Vagina (tissue), 2 donors: ENCODE data around the gene RPL37. TPM values are rescaled to one million over a fixed set of nuclear protein-coding genes. Genes with fewer than 3 reads are reported as not detected.
"Not testable (repeated sequence)": the region's sequence is repeated elsewhere in the genome, so short reads cannot be mapped to it uniquely, and the experiment has no call there.

Experiments
- DNase-seq, 2 donors: peaks; one replicate each; pipeline ENCODE4 v3.0.0-alpha.2; 2017; ENCODE audit errors: extremely low spot score in 2 of 2
- H3K27ac ChIP-seq: fragments of 200-600 bp; sonication (generic); one replicate; pipeline ENCODE4 v1.5.1; 2019
- H3K27me3 ChIP-seq: fragments of 200-600 bp; sonication (generic); one replicate; pipeline ENCODE4 v1.5.1; 2019
- H3K36me3 ChIP-seq, 2 donors: fragments of 200-600 bp; sonication (generic); one replicate each; pipeline ENCODE4 v1.5.1; 2017 to 2019
- H3K4me1 ChIP-seq: fragments of 200-600 bp; sonication (generic); one replicate; pipeline ENCODE4 v1.5.1; 2019
- H3K4me3 ChIP-seq, 2 donors: fragments of 200-600 bp; sonication (generic); 1 replicate in 1 of 2; 2 replicates in 1 of 2; pipeline ENCODE4 v1.5.1; 2016 to 2019
- H3K9me3 ChIP-seq: fragments of 200-600 bp; sonication (generic); one replicate; pipeline ENCODE4 v1.5.1; 2019
- CTCF ChIP-seq, 3 experiments: fragments of 450-650 bp in 2 of 3; fragments of 200-600 bp in 1 of 3; sonication (generic) in 1 of 3; IDR thresholded peaks; one replicate each; pipeline ENCODE4 v1.5.1; 2017 to 2019; ENCODE audit warnings: antibody characterized with exemption in 3 of 3, mild to moderate bottlenecking in 2 of 3, moderate library complexity in 2 of 3
- POLR2A ChIP-seq, 2 donors: fragments of 450-650 bp; IDR thresholded peaks; one replicate each; pipeline ENCODE4 v1.6.1; 2017; ENCODE audit warnings: antibody characterized with exemption in 2 of 2, mild to moderate bottlenecking in 2 of 2, moderate library complexity in 2 of 2
- POLR2AphosphoS5 ChIP-seq, 2 donors: sonication (generic); formaldehyde crosslinking; IDR thresholded peaks; one replicate each; pipeline ENCODE4 v1.9.0; 2017; ENCODE audit warnings: antibody characterized with exemption in 2 of 2, mild to moderate bottlenecking in 2 of 2, low read depth in 1 of 2; ENCODE audit not compliant: insufficient read depth in 1 of 2
- intact Hi-C: fragments of 100-400 bp; cut with DNase I; formaldehyde crosslinking; loops from one replicate; pipeline ENCODE4 v1.15.1; 2023
- total RNA-seq: library from RNA; depleted of rRNA; stranded (reverse); fragments of >200 nt; gene quantifications from one replicate; pipeline ENCODE4 v1.2.3, GENCODE V29; 2016

RPL37 gene
- total RNA-seq, 1 donor from 2014 or later, result 489 TPM

GRCh38 chr5:40791715-40792139 is 43.3 kb downstream of the RPL37 start:
- Histone ChIP-seq H3K27me3 (no peaks in the 10 kb centered on the region), H3K36me3 (no peaks in the 10 kb centered on the region), H3K4me3 (no peak overlapping the region), H3K9me3 (no peaks in the 10 kb centered on the region), H3K27ac (no peak overlapping the region), H3K4me1 (peaks cover 63% of the 10 kb centered on the region)
- TF ChIP-seq POLR2A (IDR thresholded peaks at IDR 0.05) (no peak), POLR2AphosphoS5 (IDR thresholded peaks at IDR 0.05; ENCODE audit: insufficient read depth in 1 of 2, low read depth in 1 of 2) (no peak), CTCF (IDR thresholded peaks at IDR 0.05) (no peak)
- no peak for DNase-seq
- intact Hi-C loops, result no loop called here

GRCh38 chr5:40790947-40791593 is 44.0 kb downstream of the RPL37 start:
- no peaks in the 10 kb centered on the region for H3K9me3 ChIP-seq
- intact Hi-C loops, result no loop called here
- H3K4me1 ChIP-seq, result peaks cover 57% of the 10 kb centered on the region
- no peak overlapping the region for H3K27ac ChIP-seq
- no peaks in the 10 kb centered on the region for H3K27me3 ChIP-seq
- TF ChIP-seq POLR2AphosphoS5 (IDR thresholded peaks at IDR 0.05; ENCODE audit: insufficient read depth in 1 of 2, low read depth in 1 of 2), result no peak
- TF ChIP-seq CTCF (IDR thresholded peaks at IDR 0.05), result no peak
- no peak for TF ChIP-seq POLR2A (IDR thresholded peaks at IDR 0.05)
- H3K4me3 ChIP-seq, result no peak overlapping the region
- DNase-seq, result no peak
- H3K36me3 ChIP-seq, result no peaks in the 10 kb centered on the region

- H3K4me3 ChIP-seq, H3K9me3 ChIP-seq, H3K27me3 ChIP-seq, H3K36me3 ChIP-seq, DNase-seq, intact Hi-C loops, H3K27ac ChIP-seq: not testable (repeated sequence)
- H3K4me1 ChIP-seq, result peaks cover 42% of the 10 kb centered on the region
These were observed 46.1 kb downstream of the RPL37 start for GRCh38 chr5:40788941-40789340.

GRCh38 chr5:40787986-40788385 is 47.0 kb downstream of the RPL37 start:
- intact Hi-C loops, result no loop called here
- Histone ChIP-seq H3K9me3 (no peaks in the 10 kb centered on the region), H3K36me3 (no peaks in the 10 kb centered on the region), H3K27ac (no peak overlapping the region), H3K27me3 (no peaks in the 10 kb centered on the region), H3K4me3 (no peak overlapping the region), H3K4me1 (peaks cover 40% of the 10 kb centered on the region)
- DNase-seq, result no peak
- TF ChIP-seq CTCF (IDR thresholded peaks at IDR 0.05) (no peak), POLR2A (IDR thresholded peaks at IDR 0.05) (no peak), POLR2AphosphoS5 (IDR thresholded peaks at IDR 0.05; ENCODE audit: insufficient read depth in 1 of 2, low read depth in 1 of 2) (no peak)

- H3K9me3 ChIP-seq, H3K27ac ChIP-seq, DNase-seq, intact Hi-C loops, H3K4me3 ChIP-seq, H3K36me3 ChIP-seq, H3K27me3 ChIP-seq: not testable (repeated sequence)
- peaks cover 34% of the 10 kb centered on the region for H3K4me1 ChIP-seq
These were observed 48.4 kb downstream of the RPL37 start for GRCh38 chr5:40786664-40787063.

- H3K4me1 ChIP-seq, result peaks cover 32% of the 10 kb centered on the region
- H3K27ac ChIP-seq, result no peak overlapping the region
- no peak for DNase-seq
- TF ChIP-seq CTCF (IDR thresholded peaks at IDR 0.05) (no peak), POLR2AphosphoS5 (IDR thresholded peaks at IDR 0.05; ENCODE audit: insufficient read depth in 1 of 2, low read depth in 1 of 2) (no peak), POLR2A (IDR thresholded peaks at IDR 0.05) (no peak)
- no peaks in the 10 kb centered on the region for H3K36me3 ChIP-seq
- no peaks in the 10 kb centered on the region for H3K9me3 ChIP-seq
- no peak overlapping the region for H3K4me3 ChIP-seq
- no peaks in the 10 kb centered on the region for H3K27me3 ChIP-seq
- intact Hi-C loops, result no loop called here
These were observed 50.1 kb downstream of the RPL37 start for GRCh38 chr5:40784916-40785315.
